Panc1 (cell line): ENCODE results near the gene MACROD2.

Experiments
- CTCF ChIP-seq: fragments of 450-650 bp; IDR thresholded peaks from 2 replicates; pipeline ENCODE4 v1.5.1; 2017; ENCODE audit warnings: mild to moderate bottlenecking
- POLR2AphosphoS5 ChIP-seq: IDR thresholded peaks from 2 replicates; pipeline ENCODE4 v1.6.1; 2012; ENCODE audit warnings: mild to moderate bottlenecking, low read depth, low read length, moderate library complexity
- REST ChIP-seq, 2 experiments: IDR thresholded peaks; 2 replicates each; pipeline ENCODE4 v1.6.1; 2011 to 2012; ENCODE audit warnings: low read depth in 2 of 2, control low read depth in 1 of 2, low read length in 1 of 2, mild to moderate bottlenecking in 1 of 2, moderate library complexity in 1 of 2; ENCODE audit not compliant: insufficient read depth in 1 of 2

GRCh38 chr20:15599961-15600360 is 1604.6 kb downstream of the MACROD2 start:
- TF ChIP-seq REST (IDR thresholded peaks at IDR 0.05; ENCODE audit: insufficient read depth in 1 of 2, low read depth in 2 of 2, low read length in 1 of 2), result no peak
- no peak for TF ChIP-seq CTCF
- TF ChIP-seq POLR2AphosphoS5, result no peak
